Osteoblast (primary cell): ENCODE data around the gene FBXO2. TPM values are rescaled to one million over a fixed set of nuclear protein-coding genes. Genes with fewer than 3 reads are reported as not detected.

Experiments used
- DNase-seq: peaks from one replicate; pipeline ENCODE4 v3.0.0; 2011; ENCODE audit warnings: low spot score, mixed read lengths; ENCODE audit not compliant: insufficient read length; ENCODE audit errors: missing footprints
- H2AFZ ChIP-seq: 2 replicates; pipeline ENCODE4 v1.6.0; 2011; ENCODE audit warnings: mild to moderate bottlenecking, low read length
- H3K27ac ChIP-seq: 2 replicates; pipeline ENCODE4 v1.5.1; 2011; ENCODE audit warnings: mild to moderate bottlenecking, low read depth, low read length, moderate library complexity
- H3K27me3 ChIP-seq: 2 replicates; pipeline ENCODE4 v1.6.0; 2012; ENCODE audit warnings: mild to moderate bottlenecking, control low read depth, inconsistent platforms, low read length, moderate library complexity; ENCODE audit not compliant: insufficient read depth
- H3K36me3 ChIP-seq: 2 replicates; pipeline ENCODE4 v1.5.1; 2011; ENCODE audit warnings: mild to moderate bottlenecking, low read length, control low read depth, moderate library complexity; ENCODE audit not compliant: insufficient read depth
- H3K4me1 ChIP-seq: 2 replicates; pipeline ENCODE4 v1.5.1; 2011; ENCODE audit warnings: mild to moderate bottlenecking, low read length, control low read depth, moderate library complexity; ENCODE audit not compliant: insufficient read depth
- H3K4me2 ChIP-seq: 2 replicates; pipeline ENCODE4 v1.6.0; 2011; ENCODE audit warnings: mild to moderate bottlenecking, low read length; ENCODE audit not compliant: insufficient read depth
- H3K4me3 ChIP-seq: fragments of 200-600 bp; sonication (generic); 3 replicates; pipeline ENCODE4 v1.5.1; 2012; ENCODE audit warnings: mild to moderate bottlenecking, low read length, inconsistent platforms; ENCODE audit not compliant: insufficient read depth
- H3K79me2 ChIP-seq: 2 replicates; pipeline ENCODE4 v1.6.0; 2012; ENCODE audit warnings: mild to moderate bottlenecking, low read length, control low read depth, inconsistent platforms; ENCODE audit not compliant: insufficient read depth
- H3K9me3 ChIP-seq: 2 replicates; pipeline ENCODE4 v1.5.1; 2011; ENCODE audit warnings: low read depth, low read length, control low read depth
- H4K20me1 ChIP-seq: 2 replicates; pipeline ENCODE4 v1.6.0; 2012; ENCODE audit warnings: mild to moderate bottlenecking, low read length, control low read depth; ENCODE audit not compliant: insufficient read depth
- CTCF ChIP-seq: IDR thresholded peaks from 2 replicates; pipeline ENCODE4 v1.5.1; 2011; ENCODE audit warnings: mild to moderate bottlenecking, low read depth, low read length, moderate library complexity; ENCODE audit errors: extremely low read depth
- total RNA-seq: library from RNA; depleted of rRNA; stranded (reverse); fragments of >200 nt; gene quantifications from 2 replicates; pipeline ENCODE4 v1.2.3, GENCODE V29; 2012

The FBXO2 gene
- total RNA-seq, 1 donor, result 0.36 TPM

DNA sequence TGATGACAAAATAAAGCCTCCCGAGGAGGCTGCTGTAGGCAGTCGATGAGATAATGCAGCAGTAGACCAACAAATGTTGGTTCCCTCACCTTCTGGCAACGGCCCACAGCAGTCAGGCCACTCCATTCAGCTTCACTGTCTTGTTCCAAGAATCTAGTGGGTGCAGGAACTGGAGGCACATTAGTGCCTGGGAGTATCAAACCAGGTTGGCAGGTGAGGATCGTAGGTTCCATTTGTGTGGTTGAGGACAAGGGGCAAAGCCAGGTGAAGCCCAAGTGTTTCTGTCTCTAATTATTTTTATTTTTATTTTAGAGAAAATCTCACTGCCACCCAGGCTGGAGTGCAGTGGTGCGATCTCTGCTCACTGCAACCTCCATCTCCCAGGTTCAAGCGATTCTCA is 13.3 kb downstream of the FBXO2 start:
- H3K4me1 ChIP-seq, result no peaks in the 10 kb centered on the region
- no peak overlapping the region for H2AFZ ChIP-seq
- no peaks in the 10 kb centered on the region for H3K9me3 ChIP-seq
- no peak for TF ChIP-seq CTCF
- H4K20me1 ChIP-seq, result peaks cover 6% of the 10 kb centered on the region
- no peaks in the 10 kb centered on the region for H3K36me3 ChIP-seq
- H3K79me2 ChIP-seq, result no peaks in the 10 kb centered on the region
- H3K27me3 ChIP-seq, result peaks cover 17% of the 10 kb centered on the region
- no peak overlapping the region for H3K4me3 ChIP-seq
- DNase-seq, result peak; percentile 35
- no peak overlapping the region for H3K4me2 ChIP-seq
- H3K27ac ChIP-seq, result no peak overlapping the region

- Histone ChIP-seq H3K36me3 (no peaks in the 10 kb centered on the region), H2AFZ (no peak overlapping the region), H4K20me1 (peaks cover 6% of the 10 kb centered on the region), H3K4me3 (no peak overlapping the region), H3K27ac (no peak overlapping the region), H3K27me3 (peaks cover 17% of the 10 kb centered on the region), H3K79me2 (no peaks in the 10 kb centered on the region), H3K4me1 (no peaks in the 10 kb centered on the region), H3K4me2 (no peak overlapping the region), H3K9me3 (no peaks in the 10 kb centered on the region)
- peak; percentile 32 for DNase-seq
- TF ChIP-seq CTCF, result no peak
Observed at GRCh38 chr1:11640101-11640500, 14.1 kb downstream of the FBXO2 start.

DNA sequence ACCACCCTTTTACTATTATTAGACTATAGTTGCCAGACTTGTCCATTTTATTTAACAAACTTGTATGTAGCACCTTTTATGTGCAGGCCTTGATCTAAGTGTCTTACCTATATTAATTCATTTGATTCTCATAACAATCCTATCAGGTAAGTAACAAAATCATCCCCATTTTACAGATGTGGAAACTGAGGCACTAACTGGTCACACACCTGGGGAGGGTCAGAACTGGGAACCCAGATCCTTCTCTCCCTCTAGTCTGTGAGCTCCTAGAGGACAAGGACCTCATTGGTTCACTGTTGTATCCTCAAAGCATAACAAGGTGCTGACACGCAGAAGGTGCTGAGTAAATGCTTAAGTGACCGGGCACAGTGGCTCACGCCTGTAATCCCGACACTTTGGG is 14.9 kb downstream of the FBXO2 start:
- peak; percentile 30 for DNase-seq
- Histone ChIP-seq H3K4me2 (no peak overlapping the region), H4K20me1 (peaks cover 6% of the 10 kb centered on the region), H3K36me3 (no peaks in the 10 kb centered on the region), H3K79me2 (no peaks in the 10 kb centered on the region), H3K4me1 (no peaks in the 10 kb centered on the region), H3K27ac (no peak overlapping the region), H2AFZ (no peak overlapping the region), H3K27me3 (peaks cover 17% of the 10 kb centered on the region), H3K9me3 (no peaks in the 10 kb centered on the region), H3K4me3 (no peak overlapping the region)
- no peak for TF ChIP-seq CTCF

DNA sequence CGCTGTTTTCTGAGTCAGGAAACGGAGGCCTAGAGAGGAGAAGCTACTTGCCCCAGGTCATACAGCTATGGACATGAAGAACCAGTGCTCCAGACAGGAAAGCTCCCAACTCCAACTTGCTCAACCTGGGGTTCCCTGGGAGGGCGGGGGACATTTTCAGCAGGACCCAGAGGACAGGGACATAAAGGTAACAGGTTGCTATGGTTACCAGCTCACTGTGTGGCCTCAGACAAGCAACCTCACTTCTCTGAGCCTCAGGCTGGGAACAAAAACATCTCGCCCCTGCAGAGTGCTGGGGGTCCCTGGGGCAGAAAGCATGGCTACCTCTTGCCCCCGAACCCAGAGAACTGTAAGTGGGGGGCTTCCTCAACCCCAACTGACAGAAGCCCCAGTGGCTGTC is 16.1 kb downstream of the FBXO2 start:
- no peak for DNase-seq
- peaks cover 6% of the 10 kb centered on the region for H4K20me1 ChIP-seq
- H3K4me3 ChIP-seq, result no peak overlapping the region
- H2AFZ ChIP-seq, result no peak overlapping the region
- H3K9me3 ChIP-seq, result no peaks in the 10 kb centered on the region
- no peak overlapping the region for H3K4me2 ChIP-seq
- peaks cover 17% of the 10 kb centered on the region for H3K27me3 ChIP-seq
- no peak overlapping the region for H3K27ac ChIP-seq
- no peaks in the 10 kb centered on the region for H3K4me1 ChIP-seq
- H3K36me3 ChIP-seq, result no peaks in the 10 kb centered on the region
- TF ChIP-seq CTCF, result no peak
- no peaks in the 10 kb centered on the region for H3K79me2 ChIP-seq
